IMR-90 (cell line): Measurements from ENCODE around the gene ANGPT4. TPM values are rescaled to one million over a fixed set of nuclear protein-coding genes. Genes with fewer than 3 reads are reported as not detected.

Experiments
- ATAC-seq: fragments of 200-7000 bp; cut with Tn5 transposase; 2 replicates; pipeline ENCODE4 v1.9.1; 2020; ENCODE audit warnings: low read depth, mild to moderate bottlenecking, moderate library complexity
- BruUV-seq: library from RNA; stranded (reverse); fragments of 400-500 nt; replicated peaks from 2 replicates; lab custom pipeline; 2021; lab: Mats Ljungman, UMichigan
- CTCF ChIA-PET: fragments of 300-600 bp; formaldehyde crosslinking; extraction: SDS; loops from one replicate; lab custom pipeline; 2021; ENCODE audit warnings: antibody characterized with exemption; lab: Yijun Ruan, JAX
- POLR2A ChIA-PET: fragments of 300-600 bp; sonication (Branson Sonifier 250); formaldehyde crosslinking; loops from one replicate; lab custom pipeline; 2022; ENCODE audit warnings: antibody characterized with exemption; ENCODE audit not compliant: unreplicated experiment; lab: Charles Lee
- DNase-seq: peaks from one replicate; pipeline ENCODE4 v3.0.0; 2013
- H2AFZ ChIP-seq: replicated peaks from 2 replicates; pipeline ENCODE3; 2013; ENCODE audit warnings: low read length, mild to moderate bottlenecking; ENCODE audit not compliant: poor library complexity
- H2AK5ac ChIP-seq: 2 replicates; pipeline ENCODE4 v1.6.1; 2013; ENCODE audit warnings: low read depth, low read length, inconsistent platforms
- H2AK9ac ChIP-seq: replicated peaks from 2 replicates; pipeline ENCODE3; 2013; ENCODE audit warnings: mild to moderate bottlenecking, low read depth, low read length, moderate library complexity; ENCODE audit not compliant: poor library complexity
- H2BK120ac ChIP-seq: 2 replicates; pipeline ENCODE4 v1.6.1; 2013; ENCODE audit warnings: low read depth, low read length, inconsistent platforms
- H2BK15ac ChIP-seq: 3 replicates; pipeline ENCODE4 v1.6.1; 2013; ENCODE audit warnings: low read depth, low read length, inconsistent platforms
- H2BK20ac ChIP-seq: 2 replicates; pipeline ENCODE4 v1.6.1; 2013; ENCODE audit warnings: low read depth, mild to moderate bottlenecking, inconsistent platforms, low read length, moderate library complexity
- H2BK5ac ChIP-seq: 2 replicates; pipeline ENCODE4 v1.6.1; 2013; ENCODE audit warnings: mild to moderate bottlenecking, low read depth, low read length, inconsistent platforms; ENCODE audit not compliant: poor library complexity, severe bottlenecking
- H3K14ac ChIP-seq: replicated peaks from 2 replicates; pipeline ENCODE4 v1.6.1; 2013; ENCODE audit warnings: low read depth, low read length, inconsistent platforms
- H3K18ac ChIP-seq: 2 replicates; pipeline ENCODE4 v1.6.1; 2013; ENCODE audit warnings: low read depth, low read length, control low read depth
- H3K23ac ChIP-seq: 2 replicates; pipeline ENCODE4 v1.6.1; 2013; ENCODE audit warnings: low read depth, low read length, inconsistent platforms
- H3K27ac ChIP-seq: 2 replicates; pipeline ENCODE4 v1.5.1; 2013; ENCODE audit warnings: mild to moderate bottlenecking, control low read depth, low read length; ENCODE audit not compliant: insufficient read depth
- H3K27me3 ChIP-seq: 2 replicates; pipeline ENCODE4 v1.6.1; 2013; ENCODE audit warnings: low read length; ENCODE audit not compliant: control insufficient read depth, insufficient read depth
- H3K36me3 ChIP-seq: 2 replicates; pipeline ENCODE4 v1.6.1; 2013; ENCODE audit warnings: low read length, mixed read lengths; ENCODE audit not compliant: control insufficient read depth, insufficient read depth
- H3K4ac ChIP-seq: 2 replicates; pipeline ENCODE4 v1.6.1; 2013; ENCODE audit warnings: low read depth, low read length, inconsistent platforms
- H3K4me1 ChIP-seq: 2 replicates; pipeline ENCODE4 v1.6.1; 2013; ENCODE audit warnings: low read length, mixed read lengths; ENCODE audit not compliant: control insufficient read depth, insufficient read depth
- H3K4me2 ChIP-seq: 2 replicates; pipeline ENCODE4 v1.6.1; 2013; ENCODE audit warnings: low read depth, mild to moderate bottlenecking, control low read depth, low read length, moderate library complexity
- H3K4me3 ChIP-seq: 2 replicates; pipeline ENCODE4 v1.5.1; 2013; ENCODE audit warnings: low read depth, mild to moderate bottlenecking, control low read depth, low read length, moderate library complexity; ENCODE audit not compliant: insufficient read depth
- H3K56ac ChIP-seq: 2 replicates; pipeline ENCODE4 v1.6.1; 2013; ENCODE audit warnings: low read length, inconsistent platforms; ENCODE audit not compliant: insufficient read depth; ENCODE audit errors: extremely low read depth
- H3K79me1 ChIP-seq, 2 experiments: 2 replicates each; pipeline ENCODE4 v1.6.1; 2013; ENCODE audit warnings: low read length in 2 of 2, inconsistent platforms in 1 of 2, low read depth in 1 of 2
- H3K9ac ChIP-seq: 2 replicates; pipeline ENCODE4 v1.6.1; 2013; ENCODE audit warnings: low read depth, low read length, control low read depth
- H3K9me1 ChIP-seq: 2 replicates; pipeline ENCODE4 v1.6.1; 2013; ENCODE audit warnings: low read length, inconsistent platforms; ENCODE audit not compliant: insufficient read depth
- H3K9me3 ChIP-seq: 2 replicates; pipeline ENCODE4 v1.6.1; 2013; ENCODE audit warnings: low read length; ENCODE audit not compliant: control insufficient read depth, insufficient read depth
- H4K20me1 ChIP-seq: 2 replicates; pipeline ENCODE4 v1.6.1; 2013; ENCODE audit warnings: low read length, inconsistent platforms; ENCODE audit not compliant: insufficient read depth
- H4K5ac ChIP-seq: 2 replicates; pipeline ENCODE4 v1.6.1; 2013; ENCODE audit warnings: mild to moderate bottlenecking, low read depth, low read length, control low read depth
- H4K8ac ChIP-seq, 2 experiments: 2 replicates each; pipeline ENCODE4 v1.6.1; 2013; ENCODE audit warnings: low read depth in 2 of 2, low read length in 2 of 2, control low read depth in 1 of 2, inconsistent platforms in 1 of 2
- H4K91ac ChIP-seq: 2 replicates; pipeline ENCODE4 v1.6.1; 2013; ENCODE audit warnings: low read depth, low read length, inconsistent platforms; ENCODE audit not compliant: insufficient read depth
- BHLHE40 ChIP-seq: fragments of 150-350 bp; IDR thresholded peaks from 2 replicates; pipeline ENCODE4 v1.6.1; 2016; ENCODE audit warnings: mild to moderate bottlenecking, low read depth, low read length
- CEBPB ChIP-seq: IDR thresholded peaks from 2 replicates; pipeline ENCODE4 v1.6.1; 2012; ENCODE audit warnings: low read depth, low read length, improper control_type of control experiment
- CHD1 ChIP-seq: IDR thresholded peaks from 2 replicates; pipeline ENCODE4 v1.6.1; 2012; ENCODE audit warnings: low read depth, low read length, improper control_type of control experiment
- FOS ChIP-seq: fragments of 150-350 bp; IDR thresholded peaks from 2 replicates; pipeline ENCODE4 v1.6.1; 2016; ENCODE audit warnings: low read depth, low read length
- MAFK ChIP-seq: IDR thresholded peaks from 2 replicates; pipeline ENCODE4 v1.6.1; 2012; ENCODE audit warnings: low read depth, low read length, improper control_type of control experiment
- MAZ ChIP-seq: IDR thresholded peaks from 2 replicates; pipeline ENCODE4 v1.6.1; 2012; ENCODE audit warnings: low read depth, mild to moderate bottlenecking, low read length, improper control_type of control experiment, moderate library complexity, borderline replicate concordance
- MXI1 ChIP-seq: IDR thresholded peaks from 2 replicates; pipeline ENCODE4 v1.6.1; 2012; ENCODE audit warnings: low read depth, mild to moderate bottlenecking, low read length, moderate library complexity, borderline replicate concordance
- NFE2L2 ChIP-seq: fragments of 150-350 bp; IDR thresholded peaks from 2 replicates; pipeline ENCODE4 v1.6.1; 2016; ENCODE audit warnings: low read depth, mild to moderate bottlenecking, low read length
- POLR2A ChIP-seq: IDR thresholded peaks from 2 replicates; pipeline ENCODE4 v1.6.1; 2012; ENCODE audit warnings: mild to moderate bottlenecking, low read depth, low read length
- RAD21 ChIP-seq: IDR thresholded peaks from 2 replicates; pipeline ENCODE4 v1.6.1; 2012; ENCODE audit warnings: low read length, improper control_type of control experiment
- RCOR1 ChIP-seq: IDR thresholded peaks from 2 replicates; pipeline ENCODE4 v1.6.1; 2012; ENCODE audit warnings: mild to moderate bottlenecking, low read length, improper control_type of control experiment; ENCODE audit not compliant: insufficient replicate concordance
- SMC3 ChIP-seq: fragments of 150-350 bp; IDR thresholded peaks from 2 replicates; pipeline ENCODE4 v1.6.1; 2016; ENCODE audit warnings: low read depth, mild to moderate bottlenecking, antibody characterized with exemption, low read length, moderate library complexity
- WGBS, 2 experiments: methylation state at CpG; one replicate each; pipeline versions ENCODE4 v1.1.5 to v1.1.7; 2013; ENCODE audit warnings: missing lambda C conversion rate in 2 of 2; ENCODE audit not compliant: insufficient read length in 1 of 2; ENCODE audit errors: extremely low coverage in 2 of 2; 5-methylcytosine and 5-hydroxymethylcytosine counted together
- dilution Hi-C: fragments of 300-500 bp; cut with HindIII; formaldehyde crosslinking; loops from one replicate; pipeline ENCODE4 v1.14.3; 2018; ENCODE audit warnings: low sequenced_read_pairs; ENCODE audit not compliant: unreplicated experiment
- in situ Hi-C: fragments of 300-500 bp; cut with MboI; formaldehyde crosslinking; loops from 3 replicates; pipeline ENCODE4 v1.14.3; 2019; ENCODE audit warnings: low sequenced_read_pairs, inconsistent platforms, mixed read lengths
- intact Hi-C: fragments of 100-400 bp; cut with micrococcal nuclease; formaldehyde crosslinking; loops from 2 replicates; pipeline ENCODE4 v1.10.0; 2022
- polyA plus RNA-seq, 3 experiments: library from polyadenylated mRNA; depleted of rRNA; stranded (reverse); fragments of >200 nt; gene quantifications; 2 replicates each; pipeline ENCODE4 v1.2.3, GENCODE V29; 2012; ENCODE audit warnings: low replicate concordance in 1 of 3
- total RNA-seq: library from RNA; depleted of rRNA; stranded (reverse); fragments of >200 nt; gene quantifications from 2 replicates; pipeline ENCODE4 v1.2.3, GENCODE V29; 2012
- TF ChIP-seq, protein P1 (sequence below): fragments of 150-350 bp; IDR thresholded peaks from 2 replicates; pipeline ENCODE4 v1.6.1; 2016; ENCODE audit warnings: low read depth, mild to moderate bottlenecking, low read length, moderate library complexity, borderline replicate concordance
- TF ChIP-seq, protein P2 (sequence below): conservative IDR thresholded peaks from 2 replicates; pipeline ENCODE4 v1.5.1; 2012; ENCODE audit warnings: mild to moderate bottlenecking, low read depth, low read length, improper control_type of control experiment

The ANGPT4 gene
- total and polyA plus RNA-seq, 2 of the 4 experiments (the other 2 are of a cell fraction) = not detected

GRCh38 chr20:944774-945410, 28.8 kb upstream of the ANGPT4 start:
- H3K4me2 ChIP-seq = no peak overlapping the region
- no peak overlapping the region for H3K23ac ChIP-seq
- intact Hi-C loops (no loop called here), in situ Hi-C loops (no loop called here), dilution Hi-C loops (no loop called here)
- POLR2A ChIA-PET = no interaction called here
- H3K27ac ChIP-seq = no peak overlapping the region
- peaks cover 1% of the 10 kb centered on the region; the same call in 1 of the 2 replicates for H3K27me3 ChIP-seq
- no peaks in the 10 kb centered on the region for H4K20me1 ChIP-seq
- no peak overlapping the region for H3K4ac ChIP-seq
- no peak overlapping the region for H4K91ac ChIP-seq
- no peaks in the 10 kb centered on the region for H3K9me3 ChIP-seq
- 28% methylated on average over 3 of the region's 13 CpGs; no CpG with 5 or more reads in 1 of the 2 experiments for WGBS, 2 experiments
- no peak overlapping the region for H3K18ac ChIP-seq
- H3K56ac ChIP-seq = no peak overlapping the region
- CTCF ChIA-PET = no interaction called here
- H4K5ac ChIP-seq = no peak overlapping the region
- no peaks in the 10 kb centered on the region for H3K4me1 ChIP-seq
- H4K8ac ChIP-seq = no peak overlapping the region
- no peaks in the 10 kb centered on the region for H3K36me3 ChIP-seq
- no peak overlapping the region for H3K9ac ChIP-seq
- H2BK5ac ChIP-seq = no peak overlapping the region
- H2BK120ac ChIP-seq = no peak overlapping the region
- no peak overlapping the region for H3K14ac ChIP-seq
- H2BK15ac ChIP-seq = no peak overlapping the region
- TF ChIP-seq, protein P1, sequence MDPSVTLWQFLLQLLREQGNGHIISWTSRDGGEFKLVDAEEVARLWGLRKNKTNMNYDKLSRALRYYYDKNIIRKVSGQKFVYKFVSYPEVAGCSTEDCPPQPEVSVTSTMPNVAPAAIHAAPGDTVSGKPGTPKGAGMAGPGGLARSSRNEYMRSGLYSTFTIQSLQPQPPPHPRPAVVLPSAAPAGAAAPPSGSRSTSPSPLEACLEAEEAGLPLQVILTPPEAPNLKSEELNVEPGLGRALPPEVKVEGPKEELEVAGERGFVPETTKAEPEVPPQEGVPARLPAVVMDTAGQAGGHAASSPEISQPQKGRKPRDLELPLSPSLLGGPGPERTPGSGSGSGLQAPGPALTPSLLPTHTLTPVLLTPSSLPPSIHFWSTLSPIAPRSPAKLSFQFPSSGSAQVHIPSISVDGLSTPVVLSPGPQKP = no peak
- TF ChIP-seq, protein P2, sequence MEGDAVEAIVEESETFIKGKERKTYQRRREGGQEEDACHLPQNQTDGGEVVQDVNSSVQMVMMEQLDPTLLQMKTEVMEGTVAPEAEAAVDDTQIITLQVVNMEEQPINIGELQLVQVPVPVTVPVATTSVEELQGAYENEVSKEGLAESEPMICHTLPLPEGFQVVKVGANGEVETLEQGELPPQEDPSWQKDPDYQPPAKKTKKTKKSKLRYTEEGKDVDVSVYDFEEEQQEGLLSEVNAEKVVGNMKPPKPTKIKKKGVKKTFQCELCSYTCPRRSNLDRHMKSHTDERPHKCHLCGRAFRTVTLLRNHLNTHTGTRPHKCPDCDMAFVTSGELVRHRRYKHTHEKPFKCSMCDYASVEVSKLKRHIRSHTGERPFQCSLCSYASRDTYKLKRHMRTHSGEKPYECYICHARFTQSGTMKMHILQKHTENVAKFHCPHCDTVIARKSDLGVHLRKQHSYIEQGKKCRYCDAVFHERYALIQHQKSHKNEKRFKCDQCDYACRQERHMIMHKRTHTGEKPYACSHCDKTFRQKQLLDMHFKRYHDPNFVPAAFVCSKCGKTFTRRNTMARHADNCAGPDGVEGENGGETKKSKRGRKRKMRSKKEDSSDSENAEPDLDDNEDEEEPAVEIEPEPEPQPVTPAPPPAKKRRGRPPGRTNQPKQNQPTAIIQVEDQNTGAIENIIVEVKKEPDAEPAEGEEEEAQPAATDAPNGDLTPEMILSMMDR = no peak
- TF ChIP-seq SMC3 = no peak
- no peak for TF ChIP-seq BHLHE40
- TF ChIP-seq FOS = no peak
- TF ChIP-seq RAD21 = no peak
- no peak for TF ChIP-seq MAZ
- TF ChIP-seq RCOR1 = no peak
- TF ChIP-seq MAFK = no peak
- TF ChIP-seq POLR2A = no peak
- no peak for TF ChIP-seq NFE2L2
- TF ChIP-seq CEBPB = no peak
- no peak for TF ChIP-seq CHD1
- TF ChIP-seq MXI1 = no peak
- no TSS peak for BruUV-seq
- no peak for DNase-seq
- ATAC-seq = no peak
- no peaks in the 10 kb centered on the region for H3K79me1 ChIP-seq
- no peaks in the 10 kb centered on the region for H3K9me1 ChIP-seq
- no peak overlapping the region for H2BK20ac ChIP-seq
- H3K4me3 ChIP-seq = no peak overlapping the region
- H2AK9ac ChIP-seq = no peak overlapping the region
- no peak overlapping the region for H2AK5ac ChIP-seq
- H2AFZ ChIP-seq = no peak overlapping the region
